Left hindlimb (tissue), 1 donor: ENCODE measurements around the gene DAB1.

Experiments used
- DNase-seq: peaks from one replicate; pipeline ENCODE4 v3.0.0-alpha.2; 2018

The DAB1 gene

DNA sequence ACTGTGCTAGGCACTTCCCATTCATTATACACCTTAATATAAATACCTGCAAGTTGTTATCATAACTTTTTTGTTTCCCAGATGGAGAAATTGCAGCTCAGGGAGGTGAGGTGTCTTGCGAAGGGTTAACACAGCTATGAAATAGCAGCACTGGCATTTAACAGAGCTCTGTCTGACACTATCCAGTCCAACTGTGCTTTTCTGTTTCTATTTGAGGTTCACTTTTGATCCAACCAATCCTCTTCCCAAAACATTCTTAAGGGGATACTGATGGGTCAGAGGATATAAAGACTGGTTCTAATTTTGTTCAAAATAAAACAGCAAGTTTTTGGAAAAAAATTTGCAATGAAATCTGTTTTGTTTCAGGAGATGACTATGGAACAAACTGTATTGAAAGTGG lies 411.5 kb downstream of the DAB1 start:
- DNase-seq, result no peak

DNA sequence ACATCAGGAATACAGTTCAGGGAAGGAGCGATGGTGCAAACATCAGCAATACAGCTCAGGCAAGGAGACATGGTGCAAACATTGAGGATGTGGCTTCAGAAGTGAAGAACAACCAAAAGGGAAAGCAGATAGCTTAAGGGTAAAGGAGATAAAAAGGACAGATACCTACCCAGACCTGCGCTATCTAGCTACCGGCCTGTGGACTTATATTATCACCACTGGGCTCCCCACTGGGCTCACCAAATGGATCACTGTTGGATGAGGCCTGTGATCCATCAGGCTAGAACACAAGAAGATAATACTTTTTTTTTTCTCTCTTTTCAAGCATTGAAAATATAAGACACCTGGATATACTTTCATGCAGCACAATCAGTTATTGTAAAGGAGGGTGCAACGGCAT lies 413.3 kb downstream of the DAB1 start:
- DNase-seq, result no peak

DNA sequence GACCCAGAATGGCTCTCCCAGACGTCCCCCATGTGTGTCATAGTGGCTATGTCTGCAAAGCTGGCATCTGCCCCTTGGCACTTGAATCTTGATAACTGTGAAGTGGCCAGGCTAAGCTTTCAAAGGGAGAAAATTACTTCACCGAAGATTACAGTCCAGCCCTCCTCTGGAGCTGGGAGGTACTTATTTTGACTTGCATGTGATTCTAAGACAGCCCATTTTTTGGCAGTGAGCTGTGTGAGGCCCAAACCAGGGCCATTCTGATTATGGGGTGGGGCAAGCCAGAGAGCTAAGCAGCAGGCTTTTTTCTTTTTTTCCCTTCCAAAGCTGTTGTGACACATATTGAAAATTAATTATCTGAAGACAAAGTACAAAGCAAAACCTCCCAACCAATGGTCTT lies 415.9 kb downstream of the DAB1 start:
- DNase-seq, result no peak

DNA sequence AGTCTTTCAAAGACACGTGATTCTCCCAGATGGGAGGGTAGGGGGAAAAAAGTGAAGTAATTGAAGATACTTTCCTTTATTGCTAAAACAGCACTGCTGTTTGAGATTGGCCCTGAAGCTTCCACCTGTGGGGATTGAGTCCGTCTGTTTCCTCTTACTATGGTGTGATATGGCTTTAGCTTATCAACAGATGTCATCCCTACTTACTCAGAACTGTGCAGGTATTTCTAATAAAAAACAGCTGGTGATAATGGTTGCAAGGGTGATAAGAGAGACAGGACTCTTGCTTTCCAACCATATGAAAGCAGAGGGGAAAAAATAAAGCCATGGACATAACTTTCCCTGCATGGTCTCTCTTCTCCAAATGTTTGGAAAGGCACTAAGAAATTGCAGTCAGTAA lies 416.4 kb downstream of the DAB1 start:
- DNase-seq, result no peak

DNA sequence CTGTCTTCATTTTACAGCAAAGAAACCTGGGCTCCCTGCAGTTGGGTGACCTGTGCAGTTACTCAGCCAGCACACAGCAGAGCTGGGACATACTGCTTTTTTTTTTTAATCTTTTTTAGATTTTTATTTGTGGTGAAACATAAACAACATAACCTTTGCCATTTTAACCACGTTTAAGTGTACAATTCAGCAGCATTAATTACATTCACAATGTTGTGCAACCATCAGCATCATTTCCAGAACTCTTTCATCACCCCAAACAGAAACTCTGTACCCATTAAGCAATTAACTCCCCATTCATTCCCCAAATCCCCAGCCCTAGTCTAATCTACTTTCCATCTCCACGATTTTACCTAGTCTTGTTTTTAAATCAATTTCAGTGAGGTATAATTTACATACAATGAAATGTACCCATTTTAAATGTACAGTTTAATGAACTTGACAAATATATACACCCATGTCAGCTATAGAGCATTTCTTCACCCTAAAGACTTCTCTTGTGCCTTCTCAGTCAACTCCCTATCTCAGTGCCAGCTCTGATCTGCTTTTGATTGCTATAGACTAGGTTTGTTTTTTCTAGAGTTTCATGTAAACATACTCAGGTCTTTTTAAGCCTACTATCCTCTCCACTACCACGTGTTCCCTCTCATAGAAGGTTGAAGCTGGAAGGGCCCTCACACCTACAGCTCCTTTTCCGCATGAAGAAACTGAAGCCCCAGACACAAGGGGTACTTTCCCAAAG lies 420.3 kb downstream of the DAB1 start:
- no peak for DNase-seq

DNA sequence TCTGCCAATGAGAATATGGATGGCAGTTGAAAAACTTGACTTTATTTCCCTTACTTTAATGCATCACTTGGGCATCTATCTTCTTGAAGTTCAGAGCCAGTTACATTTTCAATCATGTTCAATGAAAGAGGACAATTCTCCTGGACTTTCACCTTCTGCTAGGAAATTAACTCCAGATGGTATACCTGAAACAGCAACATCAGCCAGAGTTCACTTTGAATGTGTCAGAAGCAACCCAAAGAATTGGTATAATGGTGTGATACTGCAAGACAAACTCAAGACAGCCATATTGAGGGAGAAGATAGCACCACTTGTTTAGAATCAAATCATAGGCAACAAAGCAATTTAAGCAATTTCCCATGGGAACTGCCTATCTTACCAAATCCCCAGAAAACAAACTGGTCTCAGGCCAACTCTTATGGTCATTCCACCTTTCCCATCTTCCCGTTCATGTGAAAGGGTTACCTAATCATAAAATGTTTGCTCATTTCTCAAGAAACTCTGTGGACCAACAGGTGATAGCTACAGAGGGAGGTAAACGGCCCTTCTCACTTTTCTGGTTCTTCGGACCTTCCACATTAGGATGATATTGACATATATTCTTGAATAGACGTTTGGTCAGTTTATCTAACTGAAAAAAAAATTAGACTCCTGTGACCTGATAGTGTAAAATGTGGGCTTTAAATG lies 428.3 kb downstream of the DAB1 start:
- no peak for DNase-seq

DNA sequence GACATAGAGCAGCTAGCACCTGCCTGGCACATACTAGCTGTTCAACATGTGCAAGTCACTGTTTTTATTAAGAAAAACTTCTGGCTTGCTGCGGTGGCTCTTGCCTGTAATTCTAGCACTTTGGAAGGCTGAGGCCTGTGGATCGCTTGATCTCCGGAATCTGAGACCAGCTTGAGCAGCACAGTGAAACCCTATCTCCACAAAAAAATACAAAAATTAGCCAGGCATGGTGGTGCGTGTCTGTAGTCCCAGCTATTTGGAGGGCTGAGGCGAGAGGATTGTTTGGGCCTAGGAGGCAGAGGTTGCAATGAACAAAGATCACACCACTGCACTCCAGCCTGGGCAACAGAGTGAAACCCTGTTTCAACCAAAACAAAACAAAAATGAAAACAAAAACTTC lies 430.4 kb downstream of the DAB1 start:
- no peak for DNase-seq

DNA sequence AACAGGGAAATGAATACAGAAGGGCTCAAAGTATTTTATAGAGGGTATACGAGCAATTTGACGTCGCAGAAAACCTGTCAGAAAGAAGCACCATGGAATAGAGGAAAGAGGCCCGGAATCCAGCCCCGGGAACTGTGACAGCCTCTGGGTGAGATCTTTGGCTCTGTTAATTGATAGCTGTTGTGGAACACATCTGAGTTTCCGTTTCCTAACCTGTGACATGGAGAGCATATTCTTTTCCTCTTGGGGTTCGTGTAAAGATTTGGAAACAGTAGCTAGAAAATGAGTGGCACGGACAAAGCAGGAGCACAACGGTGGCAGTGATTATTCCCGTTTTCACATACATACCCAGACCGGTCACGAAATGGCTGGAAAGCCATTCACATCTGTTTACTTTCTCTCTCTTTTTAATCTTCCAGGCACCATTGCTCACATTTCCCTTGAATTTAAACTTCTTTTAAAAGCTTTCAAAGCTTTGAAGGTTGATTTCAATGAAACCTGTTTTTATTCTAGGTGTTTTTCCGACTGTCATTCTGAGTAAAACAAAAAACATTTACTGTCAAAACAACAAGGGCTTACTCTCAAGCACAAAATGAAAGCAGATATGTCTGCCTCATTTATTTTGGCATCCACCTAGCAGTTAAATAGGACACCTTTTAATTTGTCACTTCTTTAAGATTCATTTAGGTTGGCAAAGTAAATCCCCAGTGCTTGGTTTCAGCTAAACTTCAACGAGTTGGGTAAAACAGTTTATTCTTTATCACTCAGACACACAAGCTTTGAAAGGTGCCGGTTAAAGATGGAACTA lies 431.3 kb downstream of the DAB1 start:
- DNase-seq, result no peak

DNA sequence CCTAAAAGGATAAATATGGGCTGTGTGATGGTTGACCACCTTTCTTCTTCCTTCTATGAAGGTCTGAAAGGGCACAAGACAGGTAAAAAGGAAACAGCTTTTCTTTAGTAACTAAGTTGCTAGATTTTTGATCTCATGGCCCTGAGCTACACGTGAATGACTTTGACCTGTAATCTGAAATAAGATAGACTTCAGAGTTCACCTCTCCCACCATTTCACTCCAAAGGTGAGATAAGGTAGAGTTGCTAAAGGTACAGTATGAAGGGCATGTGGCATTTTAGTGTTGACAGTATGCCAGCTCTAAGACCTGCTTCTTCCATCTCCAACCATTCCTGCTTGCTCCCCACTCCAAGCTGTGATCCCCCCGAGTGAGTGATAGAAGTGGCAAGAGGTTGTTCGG lies 432.3 kb downstream of the DAB1 start:
- DNase-seq, result no peak

DNA sequence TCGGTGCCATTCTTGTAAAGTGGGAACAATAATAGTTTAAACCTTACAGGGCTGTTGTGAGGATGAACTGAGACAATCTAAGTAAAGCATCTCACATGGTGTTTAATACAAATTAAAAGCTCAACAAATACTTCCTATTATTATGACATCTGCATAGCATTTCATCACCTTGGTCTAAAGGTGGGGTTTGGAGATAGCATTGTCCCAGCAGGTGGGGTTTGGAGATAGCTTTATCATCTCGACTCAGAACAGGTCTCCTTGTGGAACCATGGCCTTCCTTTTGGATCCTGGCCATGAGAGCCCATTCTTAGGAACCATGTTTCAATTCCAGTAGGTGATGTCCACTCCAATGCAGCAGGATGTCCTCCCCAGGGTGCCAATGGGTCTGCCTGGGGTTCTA lies 437.5 kb downstream of the DAB1 start:
- no peak for DNase-seq

DNA sequence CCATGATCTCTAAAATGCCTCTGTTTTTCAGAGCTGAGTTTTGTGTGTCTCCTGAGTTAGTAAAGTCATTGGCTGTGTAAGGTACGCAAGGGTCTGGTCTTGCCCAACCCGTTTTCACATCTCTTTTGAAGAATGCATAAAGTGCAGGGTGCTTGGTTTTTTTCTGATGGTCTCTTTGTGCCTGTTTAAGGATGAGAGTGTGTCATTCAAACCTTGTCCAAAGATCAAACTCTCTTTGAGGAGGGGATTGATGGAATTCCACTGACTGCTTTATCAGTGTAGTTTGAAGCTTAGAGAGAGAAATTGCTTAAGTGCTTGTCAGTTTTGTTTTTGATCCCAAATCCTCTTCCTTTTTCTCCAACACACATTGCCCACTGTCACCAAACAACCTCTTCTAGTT lies 438.0 kb downstream of the DAB1 start:
- no peak for DNase-seq

DNA sequence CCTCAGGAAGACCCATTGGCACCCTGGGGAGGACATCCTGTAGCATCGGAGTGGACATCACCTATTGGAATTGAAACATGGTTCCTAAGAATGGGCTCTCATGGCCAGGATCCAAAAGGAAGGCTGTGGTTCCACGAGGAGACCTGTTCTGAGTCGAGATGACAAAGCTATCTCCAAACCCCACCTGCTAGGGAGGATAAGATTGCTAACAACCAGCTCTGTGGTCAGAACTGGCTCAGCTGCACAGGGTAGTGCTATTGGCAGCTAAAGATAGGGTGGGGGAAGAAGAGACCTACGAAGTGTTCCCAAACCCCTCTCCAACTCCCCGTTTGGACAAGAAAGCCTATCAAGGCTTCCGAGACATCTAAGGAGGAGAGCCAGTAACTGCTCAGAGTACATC lies 440.4 kb downstream of the DAB1 start:
- DNase-seq, result no peak

DNA sequence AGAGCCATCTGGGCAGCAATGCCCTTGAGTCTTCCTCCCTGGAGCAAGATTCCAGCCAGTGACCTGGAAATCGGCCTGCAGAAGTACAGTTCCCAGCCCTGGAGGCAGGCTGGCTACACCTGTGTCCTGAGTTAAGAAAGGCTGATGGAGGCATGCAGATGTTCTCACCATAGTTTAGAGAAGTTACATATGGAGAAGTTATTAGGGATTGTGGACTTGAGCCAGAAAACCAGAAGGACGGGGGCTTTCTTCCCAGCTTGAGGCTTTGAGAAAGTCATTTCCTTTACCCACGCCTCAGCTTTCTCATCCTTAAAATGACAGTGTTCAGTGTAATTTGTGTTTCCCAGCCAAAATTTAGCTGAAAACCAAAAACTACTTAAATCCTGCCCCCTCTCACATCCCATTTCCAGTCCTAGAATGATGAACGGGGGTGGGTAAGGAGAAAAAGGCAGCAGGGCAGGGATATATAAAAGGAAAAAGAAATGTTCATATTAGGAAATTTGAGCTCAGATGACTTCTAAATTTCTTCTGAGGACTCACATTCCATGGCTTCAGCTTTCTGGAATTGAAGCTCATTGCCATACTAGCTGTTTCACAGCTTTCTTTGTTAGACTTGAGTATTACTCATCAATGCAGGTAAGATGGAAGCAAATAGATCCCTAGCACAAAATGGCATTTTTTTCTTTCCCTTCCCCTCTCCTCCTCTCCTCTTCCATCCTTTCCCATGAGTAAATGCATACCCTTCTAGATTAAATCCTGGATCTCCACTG lies 443.7 kb downstream of the DAB1 start:
- DNase-seq, result no peak

DNA sequence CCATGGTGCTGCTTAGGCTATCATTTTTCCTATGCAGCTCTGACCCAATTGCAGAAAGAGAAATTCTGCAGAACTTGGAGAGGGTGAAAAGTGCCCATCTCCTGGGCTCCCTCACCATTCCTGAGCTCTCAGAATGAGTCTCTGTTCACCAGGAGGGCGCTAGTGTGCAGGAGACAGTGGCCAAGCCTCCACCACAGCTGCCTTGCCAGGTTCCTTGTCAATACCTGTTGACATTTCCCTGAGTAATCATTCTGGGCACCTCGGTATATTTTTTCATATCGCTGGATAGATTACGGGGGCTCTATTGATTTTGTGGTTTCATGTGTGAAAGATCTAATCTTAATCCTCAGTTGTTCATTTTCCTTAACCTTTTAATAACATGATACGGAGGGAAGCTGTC lies 445.0 kb downstream of the DAB1 start:
- no peak for DNase-seq

DNA sequence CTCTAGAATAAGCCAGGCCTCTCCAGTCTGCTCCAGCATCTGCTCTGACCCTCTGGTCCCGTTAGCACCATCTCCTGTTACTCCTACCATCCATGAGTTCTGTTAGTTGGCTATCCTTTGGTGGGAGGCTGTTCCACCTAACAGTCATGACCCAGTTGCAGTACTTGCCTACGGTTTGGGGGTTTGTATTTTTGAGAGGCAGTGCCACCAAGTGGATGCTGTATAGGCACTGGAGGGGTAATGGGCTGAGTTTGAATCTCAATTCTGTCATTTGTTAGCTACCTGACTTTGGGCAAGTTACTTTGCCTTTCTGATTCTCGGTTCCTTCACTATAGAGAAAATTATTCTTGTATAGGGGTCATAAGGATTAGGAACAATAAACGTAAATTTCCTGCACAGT lies 445.9 kb downstream of the DAB1 start:
- no peak for DNase-seq

DNA sequence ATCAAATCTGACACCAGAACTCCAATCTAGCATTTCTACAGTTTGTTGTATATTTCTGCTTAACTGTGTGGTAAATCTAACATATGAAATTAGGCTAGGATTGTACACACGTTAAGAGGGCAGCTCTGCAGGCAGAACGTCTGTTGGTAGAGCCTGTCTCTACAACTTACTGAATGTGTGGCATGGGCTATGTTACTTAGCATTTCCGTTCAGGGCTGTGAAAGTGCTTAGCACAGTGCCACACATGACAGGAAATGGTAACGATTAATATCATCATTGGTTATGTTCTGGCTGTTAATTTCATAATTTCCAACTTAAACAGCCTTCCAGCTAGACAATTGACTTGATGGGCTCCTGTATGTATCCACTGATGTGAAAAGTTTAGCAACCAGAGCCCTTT lies 448.4 kb downstream of the DAB1 start:
- DNase-seq, result no peak

DNA sequence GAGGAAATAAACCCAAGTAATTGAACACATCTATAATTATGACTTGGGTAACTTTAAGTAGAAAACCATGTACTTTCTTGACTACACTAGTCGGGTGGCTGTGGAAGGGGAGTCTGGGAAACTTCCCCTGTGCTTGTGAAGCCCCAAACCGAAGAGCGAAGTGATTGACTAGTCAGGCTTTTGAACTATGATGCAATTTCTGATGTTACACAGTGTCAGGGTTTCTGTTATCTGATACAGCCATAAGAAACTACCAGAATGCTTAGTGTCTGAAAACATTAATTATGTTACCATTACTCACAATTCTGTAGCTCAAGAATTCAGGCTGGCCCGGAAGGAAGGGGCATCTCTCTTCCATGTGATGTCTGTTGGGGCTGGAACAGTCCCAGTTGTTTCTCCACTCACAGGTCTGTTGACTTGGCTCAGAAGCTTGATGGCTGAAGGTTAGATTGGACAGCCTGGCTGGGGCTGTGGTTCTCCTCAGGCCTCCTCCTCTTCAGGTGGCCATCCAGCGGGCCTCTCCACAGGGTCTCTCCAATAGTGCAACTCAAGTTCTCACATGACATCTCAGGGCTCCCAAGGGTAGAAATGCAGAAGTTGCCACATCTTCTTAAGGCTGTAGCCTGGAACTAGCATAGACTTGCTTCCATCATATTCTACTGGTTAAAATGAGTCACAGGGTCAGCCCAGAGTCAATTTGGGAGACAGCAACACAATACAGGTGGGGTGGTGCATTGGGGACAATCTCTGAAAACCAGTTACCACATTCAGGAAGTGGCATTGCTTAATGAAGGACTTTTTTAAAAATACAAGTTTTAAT lies 449.7 kb downstream of the DAB1 start:
- DNase-seq, result no peak

DNA sequence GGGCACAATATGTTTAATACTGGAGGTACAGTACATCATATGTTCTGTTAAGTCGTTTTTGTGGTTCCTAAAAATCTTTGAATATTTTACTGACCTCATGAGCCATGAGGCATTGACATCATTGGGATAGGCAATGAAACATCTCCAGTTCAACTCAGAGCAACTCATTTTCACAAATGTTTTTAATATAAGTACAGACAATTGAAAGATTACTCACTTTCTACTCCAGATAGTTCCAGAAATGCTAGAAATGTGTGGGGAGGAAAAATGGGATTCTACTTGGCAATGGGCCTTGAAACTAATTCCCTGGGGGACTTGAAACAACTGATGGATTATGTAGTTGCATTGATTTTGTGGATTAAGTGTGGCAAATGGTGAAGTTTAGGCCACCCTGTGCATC lies 450.9 kb downstream of the DAB1 start:
- no peak for DNase-seq

DNA sequence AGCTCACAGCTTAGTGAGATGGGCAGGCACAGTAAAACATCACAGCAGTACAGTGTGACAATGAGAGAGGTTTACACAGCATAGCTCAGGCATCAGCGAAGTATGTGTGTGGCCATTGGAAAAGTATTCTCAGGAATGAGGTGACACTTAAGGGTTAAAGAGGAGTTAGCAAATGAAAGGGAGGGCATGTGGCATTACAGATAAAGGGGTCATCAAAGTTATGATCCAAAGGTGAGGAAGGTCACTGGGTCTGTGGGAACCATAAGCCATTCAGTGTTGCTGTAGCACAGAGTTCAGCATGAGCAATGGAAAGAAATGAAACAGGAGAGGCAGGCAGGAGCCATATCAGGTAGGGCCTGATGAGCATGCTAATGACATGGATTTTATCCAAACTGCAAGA lies 453.6 kb downstream of the DAB1 start:
- DNase-seq, result no peak

DNA sequence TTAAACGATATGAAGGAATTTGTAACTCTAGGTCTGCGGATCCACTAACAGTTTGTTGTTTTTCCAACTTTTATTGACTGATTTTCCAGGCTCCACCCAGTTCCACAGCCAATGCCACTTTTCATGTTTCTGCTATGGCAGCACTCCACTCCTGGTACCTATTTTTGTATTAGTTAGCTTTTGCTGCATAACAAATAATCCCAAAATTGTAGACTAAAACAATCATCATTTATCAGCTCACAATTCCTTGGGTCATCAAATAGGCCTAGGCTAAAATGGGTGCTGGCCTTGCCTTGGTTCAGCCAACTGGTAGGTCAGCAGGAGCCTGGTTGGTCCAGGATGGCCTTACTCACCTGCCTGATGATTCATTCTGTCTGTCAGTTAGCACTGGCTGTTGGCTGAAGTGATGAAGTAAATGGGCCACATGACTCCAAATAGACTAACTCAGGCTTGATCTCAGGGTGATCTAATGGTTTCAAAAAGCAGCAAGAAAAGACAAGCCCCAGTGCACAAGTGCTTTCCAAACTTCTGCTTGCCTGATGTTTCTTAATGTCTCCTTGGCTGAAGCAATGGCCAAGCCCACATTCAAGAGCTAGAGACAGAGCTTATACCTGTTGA lies 454.9 kb downstream of the DAB1 start:
- DNase-seq, result no peak

DNA sequence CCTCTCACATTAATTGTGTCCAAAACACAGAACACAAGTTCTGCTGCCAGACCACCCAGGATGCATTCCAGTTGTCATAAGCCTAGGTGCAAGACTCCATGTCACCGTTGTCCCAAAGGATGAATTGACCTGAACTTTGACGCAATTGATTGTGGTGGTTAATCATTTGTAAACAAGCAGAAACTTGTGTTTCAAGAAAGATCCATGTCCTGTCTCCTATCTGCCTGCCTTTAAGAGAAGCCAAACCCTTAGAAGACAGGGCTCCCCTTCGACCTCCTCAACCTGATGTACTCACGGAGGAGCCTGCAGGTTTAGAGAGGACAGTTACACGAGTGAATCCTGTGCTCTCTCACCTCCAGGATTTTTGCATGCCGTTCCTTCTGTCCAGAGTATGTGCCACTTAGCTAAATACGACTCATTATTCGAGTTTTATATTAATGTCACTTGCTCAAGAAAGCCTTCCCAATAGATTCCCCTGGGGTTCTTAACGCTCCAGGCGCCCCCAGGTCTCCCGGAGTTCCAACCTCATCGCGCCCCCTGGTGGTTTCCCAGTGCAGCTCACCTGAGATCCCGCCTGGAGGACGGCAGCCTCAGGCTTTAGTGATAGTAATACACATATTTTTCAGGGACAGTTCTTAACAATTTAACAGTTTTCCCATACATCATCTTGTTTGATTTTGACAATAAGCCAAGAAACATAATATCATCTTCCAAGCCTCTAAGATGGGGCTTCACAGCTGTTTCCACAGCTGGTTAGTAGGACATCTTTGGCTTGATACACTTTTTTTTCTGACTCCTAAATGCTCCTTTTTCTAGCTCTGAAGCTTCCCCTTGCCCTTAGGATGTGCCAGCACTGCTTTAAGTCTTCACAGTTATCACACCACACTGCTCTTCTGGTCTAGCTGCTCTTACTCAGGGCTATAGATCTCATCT lies 455.7 kb downstream of the DAB1 start:
- no peak for DNase-seq
